Measurements from ENCODE around the gene THBS2.
"Not testable (repeated sequence)": the region's sequence is repeated elsewhere in the genome, so short reads cannot be mapped to it uniquely, and the experiment has no call there.

The THBS2 gene

DNA sequence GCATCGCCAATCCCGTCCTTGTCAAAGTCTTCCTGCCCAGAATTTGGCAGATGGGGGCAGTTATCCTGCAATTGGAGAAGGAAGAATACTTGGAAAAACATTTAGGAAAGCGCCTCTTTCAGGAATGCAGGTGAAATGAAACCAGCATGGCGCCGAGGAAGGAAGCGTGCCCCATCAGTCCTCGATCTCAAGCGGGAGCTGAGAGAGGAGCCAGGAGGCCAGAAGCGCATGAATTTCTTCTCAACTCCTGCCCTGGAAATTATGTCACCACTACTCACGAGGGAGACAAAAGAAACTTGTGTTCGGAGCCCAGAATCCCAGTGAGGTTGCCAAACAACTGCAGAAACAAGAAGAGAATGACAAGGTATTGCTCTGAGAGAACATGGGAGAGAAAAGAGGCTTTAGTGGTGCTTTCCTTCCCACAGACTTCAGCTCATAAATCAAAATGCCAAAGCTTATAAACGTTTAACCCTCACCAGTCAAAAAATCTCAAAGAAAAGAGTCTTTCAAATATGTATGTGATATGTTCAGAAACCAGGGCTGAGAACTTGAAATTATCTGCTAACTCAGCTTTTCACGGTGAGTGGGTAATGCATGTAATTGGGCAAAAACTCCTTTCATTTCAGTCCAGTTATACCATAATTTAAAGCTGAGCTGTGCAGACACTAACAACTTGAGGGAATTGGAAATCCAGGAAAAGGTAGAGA is 23.9 kb downstream of the THBS2 start:
- DNase-seq = no peak

DNA sequence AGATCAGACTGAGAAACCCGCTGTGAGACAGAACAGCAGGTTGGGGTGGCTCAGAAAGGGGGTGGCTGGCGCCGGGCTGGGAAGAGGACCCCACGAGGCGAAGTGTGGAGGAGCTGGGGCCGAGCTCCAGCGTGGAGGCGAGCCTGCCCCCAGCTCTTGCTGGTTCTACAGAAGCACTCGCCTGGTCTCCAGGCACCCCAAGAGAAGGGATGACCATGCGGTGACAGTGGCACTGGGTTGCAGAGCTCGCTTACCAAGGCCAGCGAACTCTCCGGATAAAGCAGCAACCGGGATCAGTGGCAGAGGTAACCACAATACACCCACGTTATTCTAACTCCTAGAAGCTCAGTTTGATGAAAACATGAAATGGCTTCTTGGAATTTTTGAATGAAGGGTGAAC is 26.5 kb downstream of the THBS2 start:
- no peak for DNase-seq

DNA sequence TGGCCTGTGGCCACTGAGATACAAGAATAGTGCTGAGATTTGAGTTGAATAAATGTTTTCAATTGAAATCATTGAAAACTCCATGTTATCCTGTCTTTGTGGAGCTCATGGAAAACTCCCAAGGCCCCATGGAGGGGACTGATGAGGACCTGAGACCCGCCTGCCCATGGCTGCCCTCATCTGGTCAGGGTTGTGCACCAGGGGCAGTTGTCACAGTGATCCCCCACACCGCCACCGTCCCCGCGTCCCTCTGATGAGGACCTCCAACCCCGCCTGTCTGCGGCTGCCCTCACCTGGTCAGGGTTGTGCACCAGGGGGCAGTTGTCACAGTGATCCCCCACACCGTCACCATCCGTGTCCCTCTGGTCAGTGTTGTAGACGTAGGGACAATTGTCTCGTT is 27.8 kb downstream of the THBS2 start:
- DNase-seq = no peak

DNA sequence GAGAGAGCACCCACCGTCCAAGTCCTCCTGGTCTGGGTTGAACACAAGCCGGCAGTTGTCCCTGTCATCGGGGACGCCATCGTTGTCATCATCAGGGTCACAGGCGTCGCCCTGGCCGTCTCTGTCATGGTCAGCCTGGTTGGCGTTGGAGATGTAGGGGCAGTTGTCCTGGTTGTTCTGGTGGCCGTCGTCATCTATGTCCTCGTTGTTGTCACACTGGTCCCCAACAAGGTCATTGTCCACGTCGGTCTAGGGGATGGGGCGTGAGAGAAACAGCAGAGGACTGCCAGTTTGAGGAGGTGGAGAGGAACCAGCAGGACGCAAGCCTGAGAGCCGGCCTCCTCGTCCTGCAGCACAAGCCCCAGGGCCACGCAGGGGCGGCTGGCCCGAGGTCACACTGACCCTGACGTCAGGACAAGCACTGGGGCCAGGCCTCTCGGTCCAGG is 28.5 kb downstream of the THBS2 start:
- DNase-seq = no peak

DNA sequence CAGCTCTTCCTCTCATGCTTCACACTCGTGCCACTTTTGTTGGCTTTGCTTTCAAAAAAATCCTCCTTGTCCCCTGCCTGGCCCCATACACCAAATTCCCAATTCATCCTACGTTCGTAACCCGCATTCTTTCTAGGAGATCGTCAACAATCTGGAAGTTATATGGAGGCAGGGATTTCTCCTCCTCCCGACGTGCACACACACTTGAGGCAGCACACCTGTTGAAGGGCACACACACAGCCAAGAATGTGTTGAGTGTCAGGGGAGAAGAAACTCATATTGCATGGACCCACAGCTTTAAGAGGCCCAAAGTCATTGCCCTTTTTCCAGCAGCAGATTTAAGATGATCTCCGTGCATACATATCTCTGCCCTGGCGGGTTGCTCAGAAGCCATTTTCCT is 28.9 kb downstream of the THBS2 start:
- no peak for DNase-seq

DNA sequence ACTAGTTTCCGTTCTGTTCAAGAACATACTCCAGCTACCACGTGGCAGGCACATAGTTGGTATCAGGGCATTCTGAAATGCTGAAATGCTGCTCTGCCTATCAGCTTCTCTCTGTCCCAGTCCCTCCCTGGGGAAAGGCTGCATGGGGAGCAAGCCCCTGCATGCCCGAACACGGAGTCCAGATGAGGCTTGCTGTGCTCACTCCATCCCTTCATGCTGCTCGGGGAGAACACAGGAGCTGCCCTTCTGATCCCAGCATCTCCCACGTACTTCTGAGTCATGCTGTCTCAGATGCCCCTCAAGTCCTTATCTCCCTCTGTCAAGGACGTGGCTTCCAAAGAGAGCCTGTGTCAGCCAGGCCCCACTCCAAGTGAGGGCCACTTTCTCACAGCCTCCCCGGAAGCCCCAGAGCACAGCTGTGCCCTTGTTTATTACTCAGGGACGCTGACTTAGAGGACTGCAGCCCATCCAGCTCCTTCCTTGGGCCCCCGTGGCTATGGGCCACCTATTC is 29.4 kb downstream of the THBS2 start:
- DNase-seq = no peak

DNA sequence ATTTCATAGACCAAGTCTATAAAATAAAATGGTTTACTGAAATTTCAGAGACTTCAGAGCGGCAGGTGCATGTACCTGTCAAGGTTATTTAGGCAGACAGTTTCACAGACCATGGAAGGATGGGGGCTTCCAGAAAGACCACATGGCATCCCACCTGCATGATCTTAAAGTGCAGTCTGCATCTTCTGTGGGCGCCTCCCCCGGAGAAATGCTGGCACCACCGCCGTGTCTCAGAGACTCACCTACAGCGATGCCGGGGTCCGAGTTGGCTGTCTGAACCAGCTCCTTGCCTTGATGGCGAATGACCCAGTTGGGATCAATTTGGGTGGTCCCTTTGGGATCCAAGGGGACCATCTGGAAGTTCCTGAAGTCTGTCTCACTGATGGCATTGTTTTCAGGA is 30.6 kb downstream of the THBS2 start:
- DNase-seq = no peak

DNA sequence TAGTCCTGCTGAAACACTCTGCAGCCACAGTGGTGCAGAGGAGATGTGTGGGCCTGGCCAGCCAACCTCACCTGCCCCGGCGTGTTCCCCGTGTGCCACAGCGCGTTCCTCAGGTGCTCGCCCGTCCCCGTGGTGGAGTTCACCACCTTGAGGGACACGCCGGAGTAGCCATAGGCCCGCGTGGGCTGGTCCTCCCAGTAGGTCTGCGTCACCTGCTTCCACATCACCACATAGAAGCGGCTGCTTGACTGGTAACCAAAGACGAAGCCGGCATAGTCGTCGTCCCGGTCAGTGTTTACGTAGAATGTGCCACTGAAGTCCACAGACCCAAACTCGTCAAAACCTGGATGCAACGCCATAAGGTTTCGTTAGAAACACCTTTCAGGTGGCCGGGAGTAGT is 31.5 kb downstream of the THBS2 start:
- no peak for DNase-seq

DNA sequence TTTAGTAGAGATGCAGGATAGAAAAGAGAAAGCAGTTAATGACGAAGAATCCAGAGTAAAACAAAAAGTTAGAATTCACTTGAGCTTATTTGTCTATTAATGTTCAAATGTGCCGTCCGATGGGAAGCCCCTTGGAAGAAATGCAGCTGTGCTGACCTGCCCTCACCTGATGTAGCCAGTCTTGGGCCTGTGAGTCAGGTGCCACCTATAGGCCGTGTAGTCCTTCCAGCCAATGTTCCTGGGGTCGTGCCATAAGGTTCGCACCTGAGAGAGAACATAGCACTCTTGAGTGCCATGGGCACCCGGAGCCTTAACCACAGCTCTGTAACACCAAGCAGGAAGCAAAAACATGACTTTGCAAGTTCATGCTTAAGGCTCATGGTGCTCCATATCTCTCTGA is 32.4 kb downstream of the THBS2 start:
- no peak for DNase-seq

DNA sequence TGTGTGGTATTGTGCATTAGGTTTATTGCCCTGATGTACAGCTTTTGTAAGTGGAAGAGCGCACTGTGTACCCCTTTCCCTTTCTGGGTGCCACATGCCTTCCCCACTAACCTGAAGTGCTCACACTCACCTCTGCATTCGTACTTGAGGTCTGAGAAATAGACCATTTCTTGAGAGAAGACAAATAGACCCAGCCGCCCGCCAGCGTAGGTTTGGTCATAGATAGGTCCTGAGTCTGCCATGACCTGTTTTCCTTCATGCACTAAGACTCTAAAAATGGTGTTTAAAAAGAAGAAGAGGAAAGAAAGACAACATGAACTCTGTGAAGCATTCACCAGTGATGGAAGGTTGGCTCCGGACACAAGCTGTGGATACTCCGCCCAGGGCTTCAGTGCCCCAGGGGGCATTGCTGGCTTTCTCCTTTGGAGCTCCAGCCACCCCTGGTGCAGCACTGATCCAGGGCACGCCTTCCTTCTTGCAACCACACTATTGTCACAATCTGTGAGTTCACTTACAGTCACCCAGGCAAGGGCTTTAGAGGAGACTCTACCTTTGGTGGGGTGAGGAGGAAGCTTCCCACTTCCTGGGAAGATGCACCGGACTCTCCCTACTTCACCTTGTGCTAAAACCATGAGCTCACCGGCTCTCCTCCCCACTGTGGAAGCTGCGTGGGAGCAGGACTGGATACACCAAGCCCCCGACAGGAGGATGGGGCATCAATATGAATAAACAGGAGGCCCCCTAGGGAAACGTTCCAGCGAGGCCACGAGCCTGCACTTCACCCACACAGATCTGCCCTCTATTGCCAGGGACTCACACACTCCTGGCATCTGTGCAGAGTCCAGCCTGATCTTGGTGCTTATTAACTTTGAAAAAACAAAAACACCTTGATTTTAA is 33.3 kb downstream of the THBS2 start:
- DNase-seq = no peak

DNA sequence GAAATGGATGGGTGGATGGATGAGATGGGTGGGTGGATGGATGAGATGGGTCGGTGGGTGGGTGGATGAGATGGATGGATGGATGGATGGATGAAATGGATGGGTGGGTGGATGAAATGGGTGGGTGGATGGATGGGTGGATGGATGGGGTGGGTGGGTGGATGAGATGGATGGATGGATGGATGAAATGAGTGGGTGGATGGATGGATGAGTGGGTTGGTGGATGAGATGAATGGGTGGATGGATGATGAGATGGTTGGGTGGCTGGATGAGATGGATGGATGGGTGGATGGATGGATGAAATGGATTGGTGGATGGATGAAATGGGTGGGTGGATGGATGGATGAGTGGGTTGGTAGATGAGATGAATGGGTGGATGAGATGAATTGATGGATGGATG is 35.7 kb downstream of the THBS2 start:
- no peak for DNase-seq

DNA sequence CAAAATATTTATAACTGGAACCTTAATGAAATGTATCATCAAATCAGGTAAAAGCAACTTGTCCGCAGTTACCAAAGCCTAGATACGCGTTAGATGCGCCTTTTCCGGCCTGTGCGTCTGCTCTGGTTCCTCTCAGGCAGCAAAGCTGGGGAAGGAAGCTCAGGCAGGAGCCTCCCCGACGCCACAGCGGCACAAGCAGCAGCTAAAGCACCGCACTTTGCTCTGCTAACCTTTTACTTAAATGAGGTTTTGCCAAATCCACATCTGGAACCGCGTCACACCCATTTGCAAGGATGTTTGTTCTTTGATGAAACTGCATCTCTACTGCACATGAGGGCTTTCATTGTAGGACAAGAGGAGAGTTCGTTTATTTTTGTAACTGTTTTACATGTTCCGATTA is 36.8 kb downstream of the THBS2 start:
- no peak for DNase-seq

DNA sequence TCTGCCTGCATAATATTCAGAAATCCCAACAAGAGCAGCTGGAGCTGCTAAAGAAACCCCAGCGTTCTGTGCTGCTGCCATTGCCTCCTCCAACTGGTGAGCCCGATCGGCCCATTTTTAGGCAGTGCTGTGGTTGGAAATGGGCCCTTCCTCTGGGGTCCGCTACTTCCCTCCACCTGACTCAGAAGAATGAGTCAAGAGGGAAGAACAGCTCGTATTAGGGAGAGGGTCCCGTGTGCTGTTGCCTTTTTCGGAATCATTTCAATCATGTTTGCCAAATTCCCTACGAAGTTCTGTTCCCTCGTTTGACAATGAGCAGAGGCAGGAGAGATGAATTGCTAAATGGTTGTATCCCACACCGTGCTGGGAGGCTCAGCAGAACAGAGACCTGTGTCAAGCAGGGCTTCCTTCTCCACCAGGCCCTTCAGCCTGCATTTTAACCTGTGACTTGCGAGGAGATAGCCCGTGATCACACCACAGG is 38.4 kb downstream of the THBS2 start:
- DNase-seq = no peak

DNA sequence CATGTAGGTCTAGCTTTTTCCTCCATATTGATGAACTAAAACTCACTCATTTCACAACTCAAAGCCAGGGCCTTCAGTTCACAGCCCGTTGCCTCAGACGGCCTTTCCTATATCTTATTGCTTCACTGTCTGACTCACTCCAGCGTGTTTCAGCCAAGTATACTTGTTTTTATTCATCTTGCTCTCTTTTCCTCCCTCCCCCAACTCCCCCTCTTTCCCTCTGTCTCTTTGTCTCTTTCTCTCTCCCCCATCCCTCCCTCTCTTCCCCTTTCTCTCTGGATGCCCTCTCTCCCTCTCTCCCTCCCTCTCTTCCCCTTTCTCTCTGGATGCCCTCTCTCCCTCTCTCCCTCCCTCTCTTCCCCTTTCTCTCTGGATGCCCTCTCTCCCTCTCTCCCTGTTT is 38.9 kb downstream of the THBS2 start:
- DNase-seq = not testable (repeated sequence)

DNA sequence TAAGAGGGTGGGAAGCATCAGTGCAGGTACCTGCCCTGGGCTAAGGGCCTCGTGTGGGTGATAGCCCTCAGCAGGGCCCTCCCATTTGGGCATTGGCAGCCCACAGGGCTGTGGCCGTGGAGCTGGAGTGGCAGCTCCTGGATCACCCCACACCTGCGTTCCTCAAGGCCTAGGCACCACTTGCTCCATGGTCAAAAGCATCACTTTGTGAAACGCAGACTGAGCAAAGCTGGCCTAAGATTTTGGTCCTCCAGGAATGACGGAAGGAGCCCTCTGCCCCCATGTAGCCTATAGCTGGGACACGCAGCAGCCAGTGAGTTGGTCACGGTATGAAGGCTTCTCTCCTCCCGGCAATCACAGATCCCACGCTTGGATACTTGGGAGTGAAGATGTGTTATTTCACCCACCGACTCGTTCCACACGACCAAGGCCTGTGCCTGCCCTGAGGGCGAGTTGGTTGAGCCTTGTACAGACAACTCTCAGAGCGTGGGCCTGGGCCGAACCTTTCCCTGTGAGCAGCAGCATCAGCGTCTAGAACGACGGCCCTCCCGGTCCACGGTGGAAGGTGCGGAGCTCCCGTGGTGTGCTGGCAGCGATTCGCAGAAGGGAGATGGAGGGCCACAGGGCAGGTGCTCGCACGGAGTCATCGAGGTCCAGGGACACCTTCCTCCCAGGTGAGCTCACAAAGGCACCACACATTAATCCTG is 39.7 kb downstream of the THBS2 start:
- no peak for DNase-seq

DNA sequence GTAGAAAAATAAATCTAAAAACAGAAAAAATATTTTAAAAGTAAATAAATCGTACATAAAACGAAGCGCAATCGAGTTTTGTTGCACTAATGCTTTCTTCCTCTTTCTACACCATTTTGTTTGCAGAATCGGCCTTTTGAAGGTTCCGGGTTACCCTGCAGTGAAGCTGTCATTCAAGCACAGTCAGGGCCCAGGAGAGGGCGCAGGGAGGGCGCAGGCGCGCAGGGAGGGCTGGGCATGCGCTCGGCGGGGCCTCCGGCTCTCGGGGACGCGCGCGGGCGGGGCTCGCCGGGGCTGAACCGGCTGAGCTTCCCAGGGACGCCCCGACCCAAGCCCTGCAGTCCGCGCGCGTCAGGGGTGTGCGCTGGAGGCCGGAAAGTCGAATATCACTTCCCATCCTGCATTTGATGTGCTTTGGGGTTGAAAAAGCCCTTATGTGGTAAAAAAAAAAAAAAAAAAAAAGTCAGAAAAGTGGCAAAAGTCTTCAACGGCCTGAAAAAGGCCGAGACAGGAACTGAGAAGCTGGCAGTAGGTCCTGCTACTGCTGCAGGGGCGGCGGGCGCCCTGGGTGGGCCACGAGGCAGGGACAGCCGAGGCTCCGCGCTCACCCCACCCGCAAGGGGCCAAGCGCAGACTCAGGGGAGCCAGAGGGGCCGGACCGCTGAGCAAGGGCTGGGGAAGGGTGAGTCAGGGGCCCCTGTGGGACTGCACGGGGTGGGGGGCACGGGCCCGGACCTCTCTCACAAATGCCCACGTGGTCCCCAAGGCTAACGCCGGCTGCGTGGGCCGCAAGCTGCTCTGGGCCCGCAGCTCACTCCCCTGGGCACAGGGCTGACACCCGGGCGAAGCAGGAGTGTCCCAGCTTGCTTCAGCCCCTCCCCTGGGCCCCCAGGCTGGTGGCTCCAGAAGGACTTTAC is 40.5 kb downstream of the THBS2 start:
- DNase-seq = peak; percentile 89

DNA sequence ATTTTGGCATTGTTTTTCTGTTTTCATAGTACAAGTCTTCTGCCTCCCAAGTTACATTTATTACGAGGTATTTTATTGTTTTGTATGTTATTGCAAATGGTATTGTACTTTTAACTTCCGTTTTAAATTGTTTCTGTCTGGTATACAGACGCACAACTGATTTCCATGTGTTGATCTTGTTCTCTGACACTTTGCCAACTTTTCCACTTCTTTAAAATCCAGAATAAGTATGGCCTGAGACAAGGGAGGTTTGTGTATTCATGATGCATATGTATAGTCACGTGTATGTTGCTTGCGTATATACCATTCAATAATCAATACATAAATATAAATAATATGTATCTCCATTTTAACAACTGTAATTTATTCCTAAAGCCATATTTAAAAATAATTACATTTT is 41.2 kb downstream of the THBS2 start:
- no peak for DNase-seq

DNA sequence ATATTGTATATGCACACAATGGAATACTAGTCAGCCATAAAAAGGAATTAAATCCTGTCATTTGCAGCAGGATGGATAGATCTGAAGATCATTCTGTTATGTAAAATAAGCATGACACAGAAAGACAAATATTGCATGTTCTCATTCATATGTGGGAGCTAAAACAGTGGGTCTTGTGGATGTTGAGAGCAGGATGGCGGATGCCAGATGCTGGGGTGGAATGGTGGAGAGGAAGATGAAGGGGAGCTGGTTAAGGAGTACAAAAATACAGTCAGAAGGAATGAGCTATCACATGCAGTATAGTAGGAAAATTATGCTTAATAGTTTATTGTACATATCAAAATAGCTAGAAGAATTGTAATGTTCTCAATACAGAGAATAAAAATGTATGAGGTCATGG is 41.8 kb downstream of the THBS2 start:
- DNase-seq = no peak

DNA sequence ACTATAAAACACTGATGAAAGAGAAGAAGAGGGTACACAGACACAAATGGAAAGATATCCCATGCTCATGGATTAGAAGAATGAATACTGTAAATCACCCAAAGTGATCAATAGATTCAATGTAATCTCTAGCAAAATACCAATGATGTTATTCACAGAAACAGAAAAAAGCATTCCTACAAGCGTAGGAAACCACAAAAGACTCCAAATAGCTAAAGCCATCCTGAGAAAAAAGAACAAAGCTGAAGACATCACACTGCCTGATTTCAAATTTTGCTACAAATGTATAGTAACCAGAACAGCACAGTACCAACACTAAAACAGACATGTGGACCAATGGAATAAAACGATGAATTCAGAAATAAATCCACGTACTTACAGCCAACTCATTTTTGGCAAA is 43.0 kb downstream of the THBS2 start:
- no peak for DNase-seq

DNA sequence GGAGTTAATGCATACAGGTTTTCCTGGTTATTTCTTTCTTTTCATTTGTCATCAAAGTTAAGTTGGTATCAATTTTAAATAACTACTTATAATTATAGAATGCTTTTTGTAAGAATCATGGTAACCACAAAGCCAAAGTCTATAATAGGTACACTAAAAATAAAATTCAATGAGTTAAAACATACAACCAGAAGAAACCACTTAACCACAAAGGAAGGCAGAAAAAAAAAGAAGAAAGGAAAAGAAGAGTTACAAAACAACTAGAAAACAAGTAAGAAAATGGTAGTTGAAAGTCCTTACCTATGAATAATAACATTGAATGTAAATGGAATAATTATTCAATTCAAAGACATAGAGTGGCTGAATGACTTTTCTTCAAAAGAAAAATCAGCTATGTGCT is 45.6 kb downstream of the THBS2 start:
- DNase-seq = no peak

DNA sequence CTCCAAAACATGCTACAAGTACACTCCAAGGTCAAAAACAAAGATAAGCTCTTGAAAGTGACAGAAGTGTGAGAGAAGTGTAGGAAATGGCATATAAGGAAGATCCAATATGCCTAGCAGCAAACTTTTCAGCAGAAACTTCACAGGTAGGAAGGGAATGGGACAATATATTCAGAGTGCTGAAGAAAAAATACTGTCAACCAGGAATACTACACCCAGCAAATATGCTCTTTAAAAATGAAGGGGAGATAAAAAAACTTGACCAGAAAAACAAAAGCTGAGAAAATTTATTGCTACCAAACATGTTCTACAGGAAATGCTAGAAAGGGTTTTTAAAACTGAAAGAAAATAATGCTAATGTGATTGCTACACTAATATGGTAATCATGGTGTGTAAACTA is 46.2 kb downstream of the THBS2 start:
- no peak for DNase-seq

Data from activated naive CD4-positive, alpha-beta T cell treated with Interleukin-2 at 50 U/mL for 16 hours (primary cell).